IMR-90 (cell line): ENCODE measurements around the gene SERPINA5.

Experiments used
- CTCF ChIP-seq: conservative IDR thresholded peaks from 2 replicates; pipeline ENCODE4 v1.5.1; 2012; ENCODE audit warnings: mild to moderate bottlenecking, low read depth, low read length, improper control_type of control experiment
- ELK1 ChIP-seq: fragments of 150-350 bp; IDR thresholded peaks from 2 replicates; pipeline ENCODE4 v1.6.1; 2016; ENCODE audit warnings: low read depth, mild to moderate bottlenecking, low read length, moderate library complexity, borderline replicate concordance
- MAFK ChIP-seq: IDR thresholded peaks from 2 replicates; pipeline ENCODE4 v1.6.1; 2012; ENCODE audit warnings: low read depth, low read length, improper control_type of control experiment
- MXI1 ChIP-seq: IDR thresholded peaks from 2 replicates; pipeline ENCODE4 v1.6.1; 2012; ENCODE audit warnings: low read depth, mild to moderate bottlenecking, low read length, moderate library complexity, borderline replicate concordance
- NFE2L2 ChIP-seq: fragments of 150-350 bp; IDR thresholded peaks from 2 replicates; pipeline ENCODE4 v1.6.1; 2016; ENCODE audit warnings: low read depth, mild to moderate bottlenecking, low read length
- POLR2A ChIP-seq: IDR thresholded peaks from 2 replicates; pipeline ENCODE4 v1.6.1; 2012; ENCODE audit warnings: mild to moderate bottlenecking, low read depth, low read length
- RCOR1 ChIP-seq: IDR thresholded peaks from 2 replicates; pipeline ENCODE4 v1.6.1; 2012; ENCODE audit warnings: mild to moderate bottlenecking, low read length, improper control_type of control experiment; ENCODE audit not compliant: insufficient replicate concordance
- SMC3 ChIP-seq: fragments of 150-350 bp; IDR thresholded peaks from 2 replicates; pipeline ENCODE4 v1.6.1; 2016; ENCODE audit warnings: low read depth, mild to moderate bottlenecking, antibody characterized with exemption, low read length, moderate library complexity
- USF2 ChIP-seq: fragments of 150-350 bp; IDR thresholded peaks from 2 replicates; pipeline ENCODE4 v1.6.1; 2017; ENCODE audit warnings: mild to moderate bottlenecking, antibody characterized with exemption, low read length, low read depth

- TF ChIP-seq RCOR1: no peak
- TF ChIP-seq CTCF: no peak
- TF ChIP-seq POLR2A: no peak
- no peak for TF ChIP-seq MAFK
- no peak for TF ChIP-seq MXI1
- TF ChIP-seq USF2: no peak
- no peak for TF ChIP-seq SMC3
- TF ChIP-seq NFE2L2: no peak
- TF ChIP-seq ELK1: no peak
Observed at GRCh38 chr14:94569381-94570001, 11.7 kb upstream of the SERPINA5 start.
